ENCODE results near the gene UBE2C.

- TF ChIP-seq CTCF (IDR thresholded peaks at IDR 0.05; ENCODE audit: low read length), result no peak
- no peak for TF ChIP-seq EZH2phosphoT487 (IDR thresholded peaks at IDR 0.05; ENCODE audit: low read length)
Measured at GRCh38 chr20:45779011-45779915, 33.2 kb upstream of the UBE2C start.

Data from MM.1S (cell line).